Astrocyte of the cerebellum (primary cell): ENCODE data around the gene CCDC69.

ENCODE experiments used
- DNase-seq: peaks from one replicate; pipeline ENCODE4 v3.0.0-alpha.2; 2011; ENCODE audit warnings: low read depth
- H3K4me3 ChIP-seq: 2 replicates; pipeline ENCODE4 v1.5.1; 2011; ENCODE audit warnings: mild to moderate bottlenecking, low read depth, low read length, moderate library complexity
- CTCF ChIP-seq: IDR thresholded peaks from 2 replicates; pipeline ENCODE4 v1.5.1; 2012; ENCODE audit warnings: low read length, low read depth, moderate library complexity, mild to moderate bottlenecking; ENCODE audit errors: missing control alignments
- in situ Hi-C: cut with HindIII; loops from 2 replicates; pipeline ENCODE4 v1.10.0; 2017; ENCODE audit warnings: low sequenced_read_pairs

Gene CCDC69

GRCh38 chr5:151147033-151147432, 76.9 kb downstream of the CCDC69 start:
- no peak for DNase-seq
- H3K4me3 ChIP-seq = no peak overlapping the region
- no peak for TF ChIP-seq CTCF
- in situ Hi-C loops = no loop called here

GRCh38 chr5:151146061-151146460, 77.8 kb downstream of the CCDC69 start:
- TF ChIP-seq CTCF = no peak
- no peak for DNase-seq
- no peak overlapping the region for H3K4me3 ChIP-seq
- in situ Hi-C loops = no loop called here

GRCh38 chr5:151144922-151145321, 79.0 kb downstream of the CCDC69 start:
- DNase-seq = no peak
- TF ChIP-seq CTCF = no peak
- H3K4me3 ChIP-seq = no peak overlapping the region
- in situ Hi-C loops = no loop called here

- H3K4me3 ChIP-seq = no peak overlapping the region
- no peak for DNase-seq
- no peak for TF ChIP-seq CTCF
- in situ Hi-C loops = no loop called here
Observed at GRCh38 chr5:151144275-151144674, 79.6 kb downstream of the CCDC69 start.

- DNase-seq = no peak
- in situ Hi-C loops = no loop called here
- no peak overlapping the region for H3K4me3 ChIP-seq
- no peak for TF ChIP-seq CTCF
Observed at GRCh38 chr5:151143645-151144044, 80.2 kb downstream of the CCDC69 start.

GRCh38 chr5:151142933-151143332, 81.0 kb downstream of the CCDC69 start:
- H3K4me3 ChIP-seq = no peak overlapping the region
- in situ Hi-C loops = no loop called here

More at GRCh38 chr5:151142933-151143332, 81.0 kb downstream of the CCDC69 start:
- DNase-seq = no peak
- no peak for TF ChIP-seq CTCF
